Fibroblast of villous mesenchyme (primary cell): ENCODE data around the gene CNOT4. TPM values are rescaled to one million over a fixed set of nuclear protein-coding genes. Genes with fewer than 3 reads are reported as not detected.

Source experiments
- DNase-seq: peaks from one replicate; pipeline ENCODE4 v3.0.0-alpha.2; 2010; ENCODE audit warnings: low read depth
- H3K4me3 ChIP-seq: 2 replicates; pipeline ENCODE4 v1.5.1; 2011; ENCODE audit warnings: low read depth, mild to moderate bottlenecking, low read length
- total RNA-seq: library from RNA; depleted of rRNA; stranded (reverse); fragments of >200 nt; gene quantifications from 2 replicates; pipeline ENCODE4 v1.2.3, GENCODE V29; 2012
- TF ChIP-seq, protein P1 (sequence below): IDR thresholded peaks from 2 replicates; pipeline ENCODE4 v1.5.1; 2012; ENCODE audit warnings: low read depth, mild to moderate bottlenecking, low read length; ENCODE audit not compliant: insufficient read depth

The CNOT4 gene
- total RNA-seq, 1 donor = 16.4 TPM

DNA sequence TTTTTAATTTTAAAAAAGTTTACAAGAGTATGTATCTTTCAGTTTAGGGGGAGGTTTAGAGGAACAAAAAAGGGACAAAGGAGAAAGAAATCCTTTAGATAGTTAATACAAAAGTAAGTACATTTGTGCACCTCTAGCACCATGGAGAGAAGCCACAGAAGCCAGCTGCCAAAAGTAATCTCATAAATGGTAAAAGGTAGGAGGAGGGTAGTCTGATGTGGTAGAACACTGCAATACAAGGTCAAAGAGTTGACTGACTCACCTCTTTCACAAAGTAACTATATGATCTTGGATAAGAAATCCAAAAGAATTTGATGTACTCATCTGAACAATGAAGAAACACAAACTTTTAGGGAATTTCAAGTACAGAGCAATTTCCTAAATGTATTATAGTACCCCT, 68.1 kb downstream of the CNOT4 start:
- TF ChIP-seq, protein P1, sequence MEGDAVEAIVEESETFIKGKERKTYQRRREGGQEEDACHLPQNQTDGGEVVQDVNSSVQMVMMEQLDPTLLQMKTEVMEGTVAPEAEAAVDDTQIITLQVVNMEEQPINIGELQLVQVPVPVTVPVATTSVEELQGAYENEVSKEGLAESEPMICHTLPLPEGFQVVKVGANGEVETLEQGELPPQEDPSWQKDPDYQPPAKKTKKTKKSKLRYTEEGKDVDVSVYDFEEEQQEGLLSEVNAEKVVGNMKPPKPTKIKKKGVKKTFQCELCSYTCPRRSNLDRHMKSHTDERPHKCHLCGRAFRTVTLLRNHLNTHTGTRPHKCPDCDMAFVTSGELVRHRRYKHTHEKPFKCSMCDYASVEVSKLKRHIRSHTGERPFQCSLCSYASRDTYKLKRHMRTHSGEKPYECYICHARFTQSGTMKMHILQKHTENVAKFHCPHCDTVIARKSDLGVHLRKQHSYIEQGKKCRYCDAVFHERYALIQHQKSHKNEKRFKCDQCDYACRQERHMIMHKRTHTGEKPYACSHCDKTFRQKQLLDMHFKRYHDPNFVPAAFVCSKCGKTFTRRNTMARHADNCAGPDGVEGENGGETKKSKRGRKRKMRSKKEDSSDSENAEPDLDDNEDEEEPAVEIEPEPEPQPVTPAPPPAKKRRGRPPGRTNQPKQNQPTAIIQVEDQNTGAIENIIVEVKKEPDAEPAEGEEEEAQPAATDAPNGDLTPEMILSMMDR = no peak
- no peak overlapping the region for H3K4me3 ChIP-seq
- DNase-seq = peak; percentile 17

DNA sequence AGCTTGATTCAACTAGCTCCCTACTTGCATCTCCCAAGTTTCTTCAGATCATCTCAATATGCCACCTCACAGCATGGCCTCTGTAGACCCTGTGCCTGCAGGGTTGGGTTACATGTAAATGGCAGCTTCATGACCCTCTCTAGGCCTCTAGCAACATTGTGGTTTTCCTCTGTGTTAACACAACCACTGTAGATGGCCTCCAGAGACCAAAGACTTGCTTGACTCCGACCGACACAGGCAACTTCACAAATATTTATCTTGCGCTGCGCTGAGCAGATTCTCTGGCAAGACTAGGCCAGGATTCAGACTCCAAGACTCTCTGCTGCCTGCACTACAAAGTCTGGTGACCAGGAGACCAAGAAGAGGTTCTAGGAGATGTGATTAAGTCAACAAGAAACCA, 75.9 kb downstream of the CNOT4 start:
- no peak for DNase-seq
- TF ChIP-seq, protein P1 = no peak
- H3K4me3 ChIP-seq = no peak overlapping the region

DNA sequence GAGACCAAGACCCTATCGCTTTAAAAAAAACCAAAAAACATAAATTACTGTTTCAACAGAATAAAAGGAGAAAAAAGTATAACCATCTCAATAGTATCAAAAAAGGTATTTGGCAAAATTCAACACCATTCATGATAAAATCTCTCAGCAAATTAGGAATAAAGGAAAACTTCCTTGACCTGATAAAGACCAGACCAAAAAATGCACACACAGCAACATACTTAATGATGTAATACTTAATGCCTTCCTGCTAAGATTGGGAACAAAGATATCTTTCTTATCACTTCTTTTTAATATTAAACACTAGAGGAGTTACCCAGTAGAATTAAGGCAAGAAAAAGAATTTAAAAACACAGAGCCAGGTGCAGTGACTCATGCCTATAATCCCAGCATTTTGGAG, 79.3 kb downstream of the CNOT4 start:
- peak; percentile 2 for DNase-seq
- TF ChIP-seq, protein P1 = no peak
- no peak overlapping the region for H3K4me3 ChIP-seq

DNA sequence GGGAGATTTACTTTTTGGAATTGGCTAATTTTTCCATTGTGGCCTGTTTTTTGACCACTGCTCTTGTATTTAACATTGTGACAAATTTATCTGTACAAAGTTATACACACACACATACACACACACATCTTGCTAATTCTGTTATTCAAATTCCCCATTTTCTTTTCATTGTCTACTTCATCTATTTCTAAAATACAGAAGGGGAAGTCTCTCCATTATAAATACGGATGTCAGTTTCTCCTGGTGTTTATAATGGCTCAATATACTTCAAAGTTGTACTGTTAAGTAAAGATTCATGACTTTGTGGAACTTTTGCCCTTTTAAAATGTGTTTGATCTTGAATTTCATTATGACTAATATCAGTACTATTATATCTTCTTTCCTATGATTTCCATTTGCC, 81.0 kb downstream of the CNOT4 start:
- TF ChIP-seq, protein P1 = no peak
- no peak for DNase-seq
- no peak overlapping the region for H3K4me3 ChIP-seq

DNA sequence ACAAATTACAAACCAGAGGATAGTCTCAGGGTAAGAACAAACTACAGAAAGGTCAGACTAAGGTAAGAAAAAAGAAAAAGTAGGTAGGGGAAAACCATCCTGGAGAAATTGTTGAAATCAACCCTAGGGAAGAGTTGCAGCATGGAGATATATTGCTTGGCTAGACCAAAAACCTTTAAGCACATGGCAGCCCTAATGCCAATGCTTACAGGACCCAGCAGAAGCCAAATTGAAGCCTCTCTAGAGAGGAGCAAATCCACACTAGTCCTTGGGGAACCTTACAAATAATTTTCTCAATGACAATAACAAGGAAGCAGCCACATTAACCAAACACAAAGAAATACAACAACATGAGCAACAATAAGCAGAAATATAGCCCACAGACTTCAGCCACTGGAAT, 81.9 kb downstream of the CNOT4 start:
- no peak for DNase-seq
- TF ChIP-seq, protein P1 = no peak
- H3K4me3 ChIP-seq = no peak overlapping the region

DNA sequence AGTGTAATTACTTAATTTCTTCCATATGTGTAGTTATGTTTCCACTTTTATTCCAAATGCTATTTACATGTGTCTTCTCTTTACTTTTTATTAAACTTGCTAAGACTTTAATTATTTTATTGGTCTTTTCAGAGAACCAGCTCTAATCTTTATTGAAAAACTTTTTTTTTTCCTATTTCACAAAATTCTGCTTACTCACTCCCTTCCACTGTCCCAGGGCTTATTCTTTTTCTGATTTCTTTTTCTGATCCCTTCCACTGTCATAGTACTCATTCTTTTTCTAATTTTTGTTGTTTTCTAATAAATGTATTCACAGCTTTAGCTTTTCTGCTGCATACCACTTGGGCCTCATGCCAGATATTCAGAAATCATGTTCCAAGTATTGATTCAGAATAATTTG, 82.7 kb downstream of the CNOT4 start:
- no peak overlapping the region for H3K4me3 ChIP-seq
- no peak for DNase-seq
- TF ChIP-seq, protein P1 = no peak

DNA sequence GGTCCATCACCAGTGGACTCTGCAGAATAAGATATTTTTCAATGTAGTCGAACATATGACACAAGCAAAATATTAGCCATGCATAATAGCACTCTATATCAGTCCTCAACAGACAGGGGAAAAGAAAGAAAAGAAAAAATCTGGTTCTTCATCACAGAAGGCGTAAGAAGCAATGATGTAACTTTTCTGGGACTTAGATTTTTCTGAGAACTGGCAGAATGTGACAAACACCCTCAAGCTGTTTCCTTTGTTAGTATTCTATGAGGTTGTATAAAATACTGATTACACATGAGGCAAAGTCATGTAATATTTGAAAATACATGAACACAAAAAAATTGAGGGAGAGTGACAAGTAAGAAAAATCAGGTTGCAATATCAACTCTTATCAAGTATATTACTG, 84.9 kb downstream of the CNOT4 start:
- H3K4me3 ChIP-seq = no peak overlapping the region
- DNase-seq = no peak
- TF ChIP-seq, protein P1 = no peak
